HG02759 (cell line): Measurements from ENCODE around the gene EVI2A.

Experiments used
- ATAC-seq: cut with Tn5 transposase; IDR thresholded peaks from one replicate; pipeline ENCODE4 v1.9.1; 2021; ENCODE audit warnings: mild to moderate bottlenecking, moderate library complexity; ENCODE audit not compliant: unreplicated experiment

The EVI2A gene

GRCh38 chr17:31279401-31279800, 42.0 kb downstream of the EVI2A start:
- ATAC-seq = no peak

GRCh38 chr17:31275116-31275515, 46.3 kb downstream of the EVI2A start:
- ATAC-seq = no peak

- ATAC-seq = no peak
Observed at GRCh38 chr17:31274252-31274651, 47.2 kb downstream of the EVI2A start.

- ATAC-seq = no peak
Observed at GRCh38 chr17:31273516-31273915, 47.9 kb downstream of the EVI2A start.

GRCh38 chr17:31272803-31273202, 48.6 kb downstream of the EVI2A start:
- no peak for ATAC-seq

- no peak for ATAC-seq
Observed at GRCh38 chr17:31272236-31272635, 49.2 kb downstream of the EVI2A start.

GRCh38 chr17:31269578-31269983, 51.8 kb downstream of the EVI2A start:
- no peak for ATAC-seq

- ATAC-seq = no peak
Observed at GRCh38 chr17:31269036-31269577, 52.3 kb downstream of the EVI2A start.
